SH-SY5Y (cell line): ENCODE results near the gene SLC1A1.

Experiments
- GATA2 ChIP-seq: IDR thresholded peaks from 2 replicates; pipeline ENCODE4 v1.6.1; 2011; ENCODE audit warnings: mild to moderate bottlenecking, low read depth, low read length
- GATA3 ChIP-seq: IDR thresholded peaks from 2 replicates; pipeline ENCODE4 v1.6.1; 2011; ENCODE audit warnings: low read depth, mild to moderate bottlenecking, low read length, moderate library complexity

- TF ChIP-seq GATA3 (no peak), GATA2 (no peak)
Measured at GRCh38 chr9:4537581-4537980, 47.3 kb downstream of the SLC1A1 start.
